Thymus (tissue), 11 donors: ENCODE results near the gene RAB36. TPM values are rescaled to one million over a fixed set of nuclear protein-coding genes. Genes with fewer than 3 reads are reported as not detected.
A peak's percentile ranks its signal among the peaks of the same experiment; 100 is the strongest.

Experiments
- DNase-seq, 9 donors: peaks; one replicate each; pipeline ENCODE4 v3.0.0-alpha.2; 2013; ENCODE audit warnings: low spot score in 9 of 9, low read depth in 6 of 9, missing footprints in 1 of 9
- H3K27ac ChIP-seq, 2 donors: one replicate each; pipeline ENCODE4 v1.5.1; 2013; ENCODE audit warnings: control low read depth in 1 of 2, low read depth in 1 of 2, low read length in 1 of 2, mild to moderate bottlenecking in 1 of 2, moderate library complexity in 1 of 2
- H3K27me3 ChIP-seq, 2 donors: one replicate each; pipeline ENCODE4 v1.5.1; 2013; ENCODE audit warnings: low read length in 1 of 2; ENCODE audit not compliant: control insufficient read depth in 2 of 2, insufficient read depth in 1 of 2
- H3K36me3 ChIP-seq, 2 donors: one replicate each; pipeline ENCODE4 v1.5.1; 2013; ENCODE audit warnings: low read length in 1 of 2, mild to moderate bottlenecking in 1 of 2, moderate library complexity in 1 of 2; ENCODE audit not compliant: control insufficient read depth in 2 of 2, insufficient read depth in 2 of 2
- H3K4me1 ChIP-seq, 2 donors: one replicate each; pipeline ENCODE4 v1.5.1; 2013; ENCODE audit warnings: low read length in 2 of 2; ENCODE audit not compliant: control insufficient read depth in 2 of 2, insufficient read depth in 2 of 2
- H3K4me3 ChIP-seq, 2 donors: one replicate each; pipeline ENCODE4 v1.5.1; 2013; ENCODE audit warnings: low read length in 2 of 2, control low read depth in 1 of 2, mild to moderate bottlenecking in 1 of 2
- H3K9me3 ChIP-seq, 2 donors: one replicate each; pipeline ENCODE4 v1.5.1; 2013; ENCODE audit warnings: low read length in 1 of 2, mild to moderate bottlenecking in 1 of 2; ENCODE audit not compliant: control insufficient read depth in 2 of 2, insufficient read depth in 1 of 2
- WGBS: extraction: QIAGEN DNeasy Blood & Tissue Kit; methylation state at CpG from one replicate; pipeline ENCODE4 v1.1.7; 2013; 5-methylcytosine and 5-hydroxymethylcytosine counted together
- polyA plus RNA-seq: library from polyadenylated mRNA; stranded (reverse); fragments of 200-250 nt; gene quantifications from one replicate; pipeline ENCODE4 v1.2.3, GENCODE V29; 2013
- total RNA-seq: library from RNA; stranded (reverse); fragments of 120-200 nt; gene quantifications from one replicate; pipeline ENCODE4 v1.2.4, GENCODE V29; 2013
- donor health status: healthy.

Gene RAB36
- total and polyA plus RNA-seq, 2 donors = 0.42 to 0.46 TPM

DNA sequence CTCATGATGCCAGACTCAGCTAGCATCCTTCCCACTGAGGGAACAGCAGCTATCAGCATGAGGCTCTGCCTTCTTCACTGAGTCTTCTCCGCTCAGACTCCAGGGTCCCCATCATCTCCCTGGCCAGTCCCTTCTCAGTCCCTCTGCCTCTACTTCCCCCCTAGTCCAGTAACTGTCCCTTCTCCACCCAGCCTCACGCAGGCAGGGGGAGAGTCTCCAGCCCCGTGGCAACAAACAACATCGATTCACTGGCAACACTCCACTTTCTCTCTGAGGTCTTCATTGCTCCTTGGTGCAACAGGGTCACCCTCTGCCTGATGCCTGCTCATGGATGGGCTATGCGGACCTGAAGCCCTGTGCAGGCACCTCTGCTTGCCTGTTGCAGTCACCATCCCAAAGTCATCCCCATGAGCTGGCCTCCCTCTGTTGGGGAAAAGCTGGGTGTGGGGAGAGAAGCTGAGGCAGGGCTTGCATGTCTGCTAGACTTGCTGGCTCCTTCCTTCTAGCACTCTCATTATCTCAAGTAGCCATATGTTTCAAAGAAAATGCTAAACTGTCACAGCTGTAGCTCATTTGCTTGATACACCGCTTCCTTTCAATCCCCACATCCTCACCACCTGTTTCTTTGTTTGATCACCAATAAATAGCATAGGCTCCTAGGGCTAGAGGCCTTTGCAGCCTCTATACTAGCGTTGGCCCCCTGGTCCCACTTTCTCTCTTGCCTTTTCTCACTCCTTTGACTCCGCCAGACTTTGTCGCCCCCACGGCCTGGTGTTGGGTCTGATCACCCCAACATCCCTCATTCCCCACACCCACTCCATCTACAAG is 30.8 kb downstream of the RAB36 start:
- Histone ChIP-seq H3K36me3 (no peaks in the 10 kb centered on the region), H3K27me3 (peaks cover 0 to 9% of the 10 kb centered on the region in 2 donors), H3K4me3 (no peak overlapping the region), H3K4me1 (peaks cover 0 to 18% of the 10 kb centered on the region in 2 donors), H3K9me3 (peaks cover 3 to 24% of the 10 kb centered on the region in 2 donors), H3K27ac (no peak overlapping the region)
- DNase-seq = no peak
- WGBS = 91% methylated on average over 10 of the region's 10 CpGs

DNA sequence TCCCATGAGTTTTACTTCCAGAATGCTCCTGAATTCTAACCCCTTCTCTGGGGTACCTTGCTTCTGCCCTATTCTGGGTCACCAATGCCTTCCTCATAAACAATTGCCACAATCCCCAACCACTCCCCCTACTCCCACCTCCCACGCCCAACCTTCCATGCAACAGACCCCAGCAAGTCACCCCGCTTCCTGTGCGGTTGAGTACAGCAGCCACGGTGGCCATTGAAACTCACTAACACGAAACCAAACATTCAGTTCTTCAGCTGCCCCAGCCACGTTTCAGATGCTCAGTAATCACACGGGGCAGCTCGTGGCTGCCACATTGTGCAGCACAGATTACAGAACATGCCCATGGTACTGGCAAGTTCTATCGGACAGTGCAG is 31.4 kb downstream of the RAB36 start:
- DNase-seq = no peak
- Histone ChIP-seq H3K27ac (no peak overlapping the region), H3K4me1 (peaks cover under 1 to 22% of the 10 kb centered on the region in 2 donors), H3K9me3 (peaks cover 3 to 24% of the 10 kb centered on the region in 2 donors), H3K36me3 (no peaks in the 10 kb centered on the region), H3K27me3 (peaks cover 0 to 14% of the 10 kb centered on the region in 2 donors), H3K4me3 (no peak overlapping the region)
- WGBS = 94% methylated on average over 9 of the region's 9 CpGs

DNA sequence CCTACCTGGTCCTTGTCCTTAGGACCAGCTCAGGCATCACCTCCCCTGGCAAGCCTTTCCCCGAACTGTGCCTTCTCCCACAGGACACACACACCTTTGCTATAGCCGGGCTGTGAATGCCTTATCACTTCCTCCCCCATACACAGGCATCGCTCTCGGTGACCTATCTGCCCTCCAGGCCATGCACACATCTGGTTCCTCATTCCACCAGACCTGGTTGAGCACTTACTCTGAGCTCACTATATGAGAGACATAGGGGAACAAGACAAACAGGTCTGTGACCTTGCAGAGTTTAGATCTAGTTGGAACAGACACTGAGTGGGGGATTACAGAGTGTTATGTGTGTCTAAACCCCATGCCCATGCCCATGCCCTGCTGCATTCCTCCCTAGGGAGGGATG is 31.9 kb downstream of the RAB36 start:
- Histone ChIP-seq H3K4me1 (peaks cover 2 to 28% of the 10 kb centered on the region in 2 donors), H3K27ac (no peak overlapping the region), H3K36me3 (no peaks in the 10 kb centered on the region), H3K27me3 (peaks cover 0 to 19% of the 10 kb centered on the region in 2 donors), H3K4me3 (no peak overlapping the region), H3K9me3 (peaks cover 3 to 26% of the 10 kb centered on the region in 2 donors)
- no peak for DNase-seq
- WGBS = 68% methylated on average over 4 of the region's 4 CpGs

DNA sequence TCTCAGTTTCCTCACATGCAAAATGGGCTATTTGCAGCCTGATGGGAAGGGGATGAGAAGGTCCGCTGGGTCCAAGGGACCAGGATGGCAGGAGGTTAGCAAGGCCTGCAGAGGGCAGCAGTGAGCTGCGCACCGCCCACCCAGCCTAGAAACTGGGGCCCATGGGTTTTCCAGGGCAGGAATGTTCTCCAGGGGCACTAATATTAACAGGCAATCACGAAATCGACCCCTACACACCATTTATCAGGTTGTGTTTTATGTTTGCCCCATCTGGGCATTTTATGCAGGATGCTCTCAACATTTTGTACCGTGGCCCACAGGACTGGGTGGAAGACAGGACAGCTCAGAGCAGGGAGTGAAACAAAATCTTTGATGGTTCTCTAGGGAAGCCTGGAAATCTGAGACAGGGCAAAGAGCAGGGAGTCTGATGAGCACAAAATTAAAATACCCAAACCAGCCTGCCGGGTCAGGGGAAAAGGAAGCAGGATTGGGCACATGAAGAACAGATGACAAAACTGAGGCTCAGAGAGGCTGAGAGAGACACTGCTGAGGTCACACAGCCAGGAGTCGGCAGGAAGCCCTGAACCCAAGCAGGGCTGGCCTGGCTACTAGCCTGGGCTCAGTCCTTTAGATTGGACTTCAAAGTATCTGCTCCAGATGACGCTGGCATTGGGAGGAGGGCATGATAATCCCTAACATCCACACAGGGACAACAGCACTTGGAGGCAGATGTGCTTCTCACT is 33.4 kb downstream of the RAB36 start:
- no peaks in the 10 kb centered on the region for H3K36me3 ChIP-seq
- peak in 4 of 9 donors; percentile 53 to 71 (median 67) for DNase-seq
- H3K27ac ChIP-seq = no peak overlapping the region
- 40% methylated on average over 9 of the region's 9 CpGs for WGBS
- H3K4me1 ChIP-seq = peaks cover 15 to 43% of the 10 kb centered on the region in 2 donors
- peaks cover 0 to 19% of the 10 kb centered on the region in 2 donors for H3K27me3 ChIP-seq
- H3K9me3 ChIP-seq = peaks cover 3 to 26% of the 10 kb centered on the region in 2 donors
- H3K4me3 ChIP-seq = no peak overlapping the region

DNA sequence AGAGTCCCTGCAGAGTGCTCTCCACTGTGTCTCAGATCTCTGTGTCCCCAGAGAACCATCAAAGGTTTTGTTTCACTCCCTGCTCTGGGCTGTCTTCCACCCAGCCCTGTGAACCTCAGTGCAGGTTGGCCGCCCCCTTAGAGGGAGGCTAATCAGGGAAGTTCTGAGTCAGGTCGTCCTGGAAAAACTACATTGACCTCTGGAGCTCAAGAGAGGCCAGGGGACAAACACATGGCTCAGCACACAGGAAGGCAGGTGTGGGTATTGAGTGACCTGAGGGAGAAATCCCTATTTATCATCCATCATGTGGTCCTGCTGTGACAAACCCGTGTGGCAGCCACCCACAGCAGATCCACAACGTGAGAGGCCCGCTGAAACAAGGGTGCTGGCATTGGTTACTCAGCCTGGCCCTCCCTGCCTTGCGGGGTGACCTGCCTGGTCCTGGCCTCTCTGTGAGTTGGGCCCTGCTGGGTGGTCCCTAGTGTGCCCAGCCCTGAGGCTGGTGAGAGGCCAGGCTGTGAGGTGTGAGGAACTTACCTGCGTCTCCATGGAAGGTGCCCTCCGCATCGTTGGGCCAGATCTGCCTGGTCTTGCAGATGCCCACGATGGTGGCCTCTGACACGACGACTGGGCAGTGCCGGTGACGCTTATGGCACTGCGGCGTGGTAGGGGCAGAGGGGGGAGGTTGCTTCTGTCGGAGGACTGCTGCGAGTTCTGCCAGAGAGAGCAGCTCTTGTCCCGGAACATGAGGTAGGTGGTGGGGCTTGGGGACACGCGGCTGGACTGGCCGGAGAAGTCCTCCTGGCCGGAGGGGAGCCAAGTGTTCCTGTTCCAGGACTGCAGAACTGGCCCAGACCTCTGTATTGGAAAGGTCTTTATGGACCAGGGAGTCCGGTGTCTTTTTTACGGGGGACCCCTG is 34.4 kb downstream of the RAB36 start:
- WGBS = 66% methylated on average over 25 of the region's 25 CpGs
- Histone ChIP-seq H3K4me3 (peak overlapping the region in 1 of 2 donors; percentile 64), H3K27me3 (peaks cover 0 to 19% of the 10 kb centered on the region in 2 donors), H3K36me3 (peaks cover 0 to under 1% of the 10 kb centered on the region in 2 donors), H3K4me1 (peaks cover 23 to 52% of the 10 kb centered on the region in 2 donors), H3K27ac (no peak overlapping the region), H3K9me3 (peaks cover 3 to 26% of the 10 kb centered on the region in 2 donors)
- peak in 1 of 9 donors; percentile 37 for DNase-seq

DNA sequence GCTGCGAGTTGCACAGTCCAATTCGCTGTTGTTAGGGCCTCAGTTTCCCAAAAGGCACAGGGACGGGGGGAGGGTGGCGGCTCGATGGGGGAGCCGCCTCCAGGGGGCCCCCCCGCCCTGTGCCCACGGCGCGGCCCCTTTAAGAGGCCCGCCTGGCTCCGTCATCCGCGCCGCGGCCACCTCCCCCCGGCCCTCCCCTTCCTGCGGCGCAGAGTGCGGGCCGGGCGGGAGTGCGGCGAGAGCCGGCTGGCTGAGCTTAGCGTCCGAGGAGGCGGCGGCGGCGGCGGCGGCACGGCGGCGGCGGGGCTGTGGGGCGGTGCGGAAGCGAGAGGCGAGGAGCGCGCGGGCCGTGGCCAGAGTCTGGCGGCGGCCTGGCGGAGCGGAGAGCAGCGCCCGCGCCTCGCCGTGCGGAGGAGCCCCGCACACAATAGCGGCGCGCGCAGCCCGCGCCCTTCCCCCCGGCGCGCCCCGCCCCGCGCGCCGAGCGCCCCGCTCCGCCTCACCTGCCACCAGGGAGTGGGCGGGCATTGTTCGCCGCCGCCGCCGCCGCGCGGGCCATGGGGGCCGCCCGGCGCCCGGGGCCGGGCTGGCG is 35.1 kb downstream of the RAB36 start, which contains the start of gene BCR:
TSS of gene BCR (plus strand) at position 209 of the 592 bp plus-strand sequence. CDS start 452 bp downstream, outside the sequence.
- Histone ChIP-seq H3K4me1 (peaks cover 26 to 58% of the 10 kb centered on the region in 2 donors), H3K9me3 (peaks cover 3 to 23% of the 10 kb centered on the region in 2 donors), H3K27ac (peak within 1 kb of the TSS in 1 of 2 donors; percentile 53), H3K36me3 (peaks cover 0 to 4% of the 10 kb centered on the region in 2 donors), H3K4me3 (peak within 1 kb of the TSS; percentile 64 to 65), H3K27me3 (peaks cover 0 to 19% of the 10 kb centered on the region in 2 donors)
- under 1% methylated on average over 88 of the region's 88 CpGs for WGBS
- DNase-seq = peak in 3 of 9 donors; percentile 60 to 67 (median 63)

DNA sequence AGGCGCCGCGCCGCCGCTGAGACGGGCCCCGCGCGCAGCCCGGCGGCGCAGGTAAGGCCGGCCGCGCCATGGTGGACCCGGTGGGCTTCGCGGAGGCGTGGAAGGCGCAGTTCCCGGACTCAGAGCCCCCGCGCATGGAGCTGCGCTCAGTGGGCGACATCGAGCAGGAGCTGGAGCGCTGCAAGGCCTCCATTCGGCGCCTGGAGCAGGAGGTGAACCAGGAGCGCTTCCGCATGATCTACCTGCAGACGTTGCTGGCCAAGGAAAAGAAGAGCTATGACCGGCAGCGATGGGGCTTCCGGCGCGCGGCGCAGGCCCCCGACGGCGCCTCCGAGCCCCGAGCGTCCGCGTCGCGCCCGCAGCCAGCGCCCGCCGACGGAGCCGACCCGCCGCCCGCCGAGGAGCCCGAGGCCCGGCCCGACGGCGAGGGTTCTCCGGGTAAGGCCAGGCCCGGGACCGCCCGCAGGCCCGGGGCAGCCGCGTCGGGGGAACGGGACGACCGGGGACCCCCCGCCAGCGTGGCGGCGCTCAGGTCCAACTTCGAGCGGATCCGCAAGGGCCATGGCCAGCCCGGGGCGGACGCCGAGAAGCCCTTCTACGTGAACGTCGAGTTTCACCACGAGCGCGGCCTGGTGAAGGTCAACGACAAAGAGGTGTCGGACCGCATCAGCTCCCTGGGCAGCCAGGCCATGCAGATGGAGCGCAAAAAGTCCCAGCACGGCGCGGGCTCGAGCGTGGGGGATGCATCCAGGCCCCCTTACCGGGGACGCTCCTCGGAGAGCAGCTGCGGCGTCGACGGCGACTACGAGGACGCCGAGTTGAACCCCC is 35.8 kb downstream of the RAB36 start:
- peak in 3 of 9 donors; percentile 31 to 59 (median 49) for DNase-seq
- Histone ChIP-seq H3K9me3 (peaks cover 3 to 16% of the 10 kb centered on the region in 2 donors), H3K36me3 (peaks cover 0 to 4% of the 10 kb centered on the region in 2 donors), H3K27me3 (peaks cover 0 to 19% of the 10 kb centered on the region in 2 donors), H3K4me3 (peak overlapping the region; percentile 64 to 65), H3K4me1 (peaks cover 26 to 60% of the 10 kb centered on the region in 2 donors), H3K27ac (peak overlapping the region in 1 of 2 donors; percentile 53)
- WGBS = 1% methylated on average over 112 of the region's 112 CpGs
